Glomerular endothelial cell (primary cell): ENCODE measurements around the gene CCL1. TPM values are rescaled to one million over a fixed set of nuclear protein-coding genes. Genes with fewer than 3 reads are reported as not detected.

Experiments
- total RNA-seq: library from RNA; depleted of rRNA; stranded (reverse); fragments of >200 nt; gene quantifications from 2 replicates; pipeline ENCODE4 v1.2.3, GENCODE V29; 2015

The CCL1 gene
- total RNA-seq, 1 donor from 2014 or later, result not detected

Other genes with a start within 250 kb of the CCL1 start
- 406 and 1,495 TPM in 2 replicates for gene CCL2, start 107.9 kb downstream of the CCL1 start, total RNA-seq
- 3.5 TPM in 1 of 2 replicates, not detected in the other for gene CCL7, start 93.0 kb downstream of the CCL1 start, total RNA-seq
- not detected in 2 replicates for gene CCL11, start 77.5 kb downstream of the CCL1 start, total RNA-seq
- 3.6 TPM in 1 of 2 replicates, not detected in the other for gene CCL8, start 43.8 kb downstream of the CCL1 start, total RNA-seq
- gene CCL13, start 6.8 kb downstream of the CCL1 start, total RNA-seq, result not detected in 2 replicates
- not detected in 2 replicates for gene TMEM132E, start 216.3 kb upstream of the CCL1 start, total RNA-seq